HEK293 (cell line): ENCODE results near the gene CYP27B1.

ENCODE experiments used
- HOXA7 ChIP-seq: sonication (generic); formaldehyde crosslinking; IDR thresholded peaks from 2 replicates; pipeline ENCODE4 v1.8.1; 2022; ENCODE audit warnings: missing genetic modification reagents, borderline replicate concordance
- HOXD13 ChIP-seq: sonication (generic); formaldehyde crosslinking; IDR thresholded peaks from 2 replicates; pipeline ENCODE4 v1.8.0; 2022; ENCODE audit warnings: missing genetic modification reagents, borderline replicate concordance
- MEIS1 ChIP-seq: sonication (generic); formaldehyde crosslinking; IDR thresholded peaks from 2 replicates; pipeline ENCODE4 v1.8.1; 2022; ENCODE audit warnings: missing genetic modification reagents, mild to moderate bottlenecking, borderline replicate concordance
- MYNN ChIP-seq: fragments of 450-650 bp; formaldehyde crosslinking; IDR thresholded peaks from 2 replicates; pipeline ENCODE4 v1.5.1; 2016; ENCODE audit warnings: missing biosample characterization, missing genetic modification characterization, borderline replicate concordance
- PRDM1 ChIP-seq: fragments of 450-650 bp; formaldehyde crosslinking; IDR thresholded peaks from 2 replicates; pipeline ENCODE4; 2016; ENCODE audit warnings: missing biosample characterization, missing genetic modification characterization
- REPIN1 ChIP-seq: fragments of 450-650 bp; formaldehyde crosslinking; IDR thresholded peaks from 2 replicates; pipeline ENCODE4 v1.5.1; 2017; ENCODE audit warnings: missing biosample characterization, missing genetic modification characterization, low read depth
- SCRT2 ChIP-seq: fragments of 450-650 bp; formaldehyde crosslinking; IDR thresholded peaks from 2 replicates; pipeline ENCODE4 v1.5.1; 2016; ENCODE audit warnings: missing biosample characterization, missing genetic modification characterization
- SP2 ChIP-seq: fragments of 450-650 bp; formaldehyde crosslinking; IDR thresholded peaks from 2 replicates; pipeline ENCODE4 v1.5.1; 2016; ENCODE audit warnings: missing biosample characterization, missing genetic modification characterization
- SP3 ChIP-seq: fragments of 450-650 bp; formaldehyde crosslinking; IDR thresholded peaks from 2 replicates; pipeline ENCODE4 v1.5.1; 2016; ENCODE audit warnings: missing biosample characterization, missing genetic modification characterization
- TRIM28 ChIP-seq: IDR thresholded peaks from 2 replicates; pipeline ENCODE4 v1.6.1; 2011; ENCODE audit warnings: low read length, control low read depth, borderline replicate concordance
- ZBTB17 ChIP-seq: fragments of 450-650 bp; formaldehyde crosslinking; IDR thresholded peaks from 2 replicates; pipeline ENCODE4 v1.5.1; 2016; ENCODE audit warnings: missing biosample characterization, missing genetic modification characterization
- ZBTB8A ChIP-seq: fragments of 450-650 bp; formaldehyde crosslinking; IDR thresholded peaks from 2 replicates; pipeline ENCODE4 v1.5.1; 2016; ENCODE audit warnings: missing biosample characterization, missing genetic modification characterization
- ZNF121 ChIP-seq: fragments of 450-650 bp; formaldehyde crosslinking; IDR thresholded peaks from 2 replicates; pipeline ENCODE4 v1.5.1; 2016; ENCODE audit warnings: missing biosample characterization, missing genetic modification characterization
- ZNF132 ChIP-seq: fragments of 450-650 bp; formaldehyde crosslinking; IDR thresholded peaks from 2 replicates; pipeline ENCODE4 v1.5.1; 2017; ENCODE audit warnings: missing biosample characterization, missing genetic modification characterization, borderline replicate concordance
- ZNF146 ChIP-seq: fragments of 450-650 bp; formaldehyde crosslinking; IDR thresholded peaks from 2 replicates; pipeline ENCODE4 v1.5.1; 2016; ENCODE audit warnings: missing biosample characterization, missing genetic modification characterization
- ZNF157 ChIP-seq: fragments of 450-650 bp; formaldehyde crosslinking; IDR thresholded peaks from 2 replicates; pipeline ENCODE4 v1.5.1; 2016; ENCODE audit warnings: missing biosample characterization, missing genetic modification characterization
- ZNF174 ChIP-seq: fragments of 450-650 bp; formaldehyde crosslinking; IDR thresholded peaks from 2 replicates; pipeline ENCODE4 v1.5.0; 2017; ENCODE audit warnings: missing biosample characterization, mild to moderate bottlenecking, missing genetic modification characterization
- ZNF223 ChIP-seq: fragments of 450-650 bp; formaldehyde crosslinking; IDR thresholded peaks from 2 replicates; pipeline ENCODE4 v1.5.1; 2016; ENCODE audit warnings: missing biosample characterization, missing genetic modification characterization
- ZNF239 ChIP-seq: fragments of 450-650 bp; formaldehyde crosslinking; IDR thresholded peaks from 2 replicates; pipeline ENCODE4 v1.5.1; 2016; ENCODE audit warnings: missing biosample characterization, missing genetic modification characterization
- ZNF248 ChIP-seq: fragments of 450-650 bp; formaldehyde crosslinking; IDR thresholded peaks from 2 replicates; pipeline ENCODE4 v1.5.1; 2017; ENCODE audit warnings: missing biosample characterization, missing genetic modification characterization
- ZNF433 ChIP-seq: fragments of 450-650 bp; formaldehyde crosslinking; IDR thresholded peaks from 2 replicates; pipeline ENCODE4 v1.5.1; 2016; ENCODE audit warnings: missing biosample characterization, missing genetic modification characterization, low read depth
- ZNF670 ChIP-seq: fragments of 450-650 bp; formaldehyde crosslinking; IDR thresholded peaks from 2 replicates; pipeline ENCODE4 v1.5.1; 2016; ENCODE audit warnings: missing biosample characterization, missing genetic modification characterization, low read depth
- ZNF701 ChIP-seq: fragments of 450-650 bp; formaldehyde crosslinking; IDR thresholded peaks from 2 replicates; pipeline ENCODE4 v1.5.1; 2016; ENCODE audit warnings: missing biosample characterization, missing genetic modification characterization
- ZNF707 ChIP-seq: fragments of 450-650 bp; formaldehyde crosslinking; IDR thresholded peaks from 2 replicates; pipeline ENCODE4 v1.5.1; 2016; ENCODE audit warnings: missing biosample characterization, missing genetic modification characterization
- ZNF776 ChIP-seq: fragments of 450-650 bp; formaldehyde crosslinking; IDR thresholded peaks from 2 replicates; pipeline ENCODE4 v1.5.0; 2017; ENCODE audit warnings: missing biosample characterization, missing genetic modification characterization, borderline replicate concordance
- ZNF843 ChIP-seq: fragments of 450-650 bp; formaldehyde crosslinking; IDR thresholded peaks from 2 replicates; pipeline ENCODE4 v1.5.1; 2016; ENCODE audit warnings: missing biosample characterization, missing genetic modification characterization
- TF ChIP-seq, protein P1 (sequence below): fragments of 450-650 bp; IDR thresholded peaks from 2 replicates; pipeline ENCODE4 v1.5.1; 2018; ENCODE audit warnings: missing biosample characterization, missing genetic modification characterization
- TF ChIP-seq, protein P2 (sequence below): fragments of 450-650 bp; formaldehyde crosslinking; IDR thresholded peaks from 2 replicates; pipeline ENCODE4 v1.5.1; 2017; ENCODE audit warnings: missing biosample characterization, missing genetic modification characterization
- TF ChIP-seq, protein P3 (sequence below): fragments of 450-650 bp; formaldehyde crosslinking; IDR thresholded peaks from 2 replicates; pipeline ENCODE4 v1.5.1; 2016; ENCODE audit warnings: missing biosample characterization, missing genetic modification characterization
- TF ChIP-seq, protein P4 (sequence below): fragments of 450-650 bp; formaldehyde crosslinking; IDR thresholded peaks from 2 replicates; pipeline ENCODE4 v1.5.1; 2017; ENCODE audit warnings: missing biosample characterization, missing genetic modification characterization
- TF ChIP-seq, protein P5 (sequence below): fragments of 450-650 bp; formaldehyde crosslinking; IDR thresholded peaks from 2 replicates; pipeline ENCODE4 v1.5.0; 2017; ENCODE audit warnings: missing biosample characterization, missing genetic modification characterization, borderline replicate concordance

CYP27B1 gene

DNA sequence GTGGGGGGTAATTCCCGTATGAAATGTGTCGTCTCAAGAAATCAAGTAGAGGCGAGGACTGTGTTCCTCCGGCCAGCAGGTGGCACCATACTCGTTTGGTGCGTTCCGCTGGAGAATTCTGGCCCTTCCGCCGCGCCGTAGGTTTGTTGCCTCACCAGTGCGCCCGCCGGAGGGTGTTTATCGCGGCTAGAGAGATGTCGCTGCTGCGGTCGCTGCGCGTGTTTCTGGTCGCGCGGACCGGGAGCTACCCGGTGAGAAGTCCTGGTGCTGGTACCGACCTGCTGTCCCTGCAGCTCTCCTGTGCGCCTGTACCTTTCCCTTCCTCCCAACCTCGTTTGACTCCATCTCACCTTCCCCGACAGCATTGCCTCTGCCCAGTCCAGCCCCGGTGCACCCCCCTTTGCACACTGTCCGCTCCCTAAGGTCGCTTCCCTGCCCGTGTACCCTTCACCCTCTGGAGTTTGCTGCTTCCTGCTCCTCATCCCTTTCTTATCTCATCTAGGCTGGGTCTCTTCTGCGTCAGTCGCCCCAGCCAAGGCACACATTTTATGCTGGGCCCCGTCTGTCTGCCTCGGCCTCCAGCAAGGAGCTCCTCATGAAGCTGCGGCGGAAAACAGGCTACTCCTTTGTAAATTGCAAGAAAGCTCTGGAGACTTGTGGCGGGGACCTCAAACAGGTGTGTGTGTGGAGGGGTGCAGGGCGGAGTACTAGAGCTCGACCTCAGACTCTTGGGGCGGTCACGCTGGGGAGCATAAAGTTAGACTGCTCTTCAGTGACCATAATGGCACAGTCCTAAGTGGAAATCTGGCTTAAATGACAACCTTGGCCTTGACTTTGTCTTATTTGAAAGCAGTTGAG is 16.0 kb upstream of the CYP27B1 start, which contains the start of gene TSFM (continued):
- TF ChIP-seq, protein P1, sequence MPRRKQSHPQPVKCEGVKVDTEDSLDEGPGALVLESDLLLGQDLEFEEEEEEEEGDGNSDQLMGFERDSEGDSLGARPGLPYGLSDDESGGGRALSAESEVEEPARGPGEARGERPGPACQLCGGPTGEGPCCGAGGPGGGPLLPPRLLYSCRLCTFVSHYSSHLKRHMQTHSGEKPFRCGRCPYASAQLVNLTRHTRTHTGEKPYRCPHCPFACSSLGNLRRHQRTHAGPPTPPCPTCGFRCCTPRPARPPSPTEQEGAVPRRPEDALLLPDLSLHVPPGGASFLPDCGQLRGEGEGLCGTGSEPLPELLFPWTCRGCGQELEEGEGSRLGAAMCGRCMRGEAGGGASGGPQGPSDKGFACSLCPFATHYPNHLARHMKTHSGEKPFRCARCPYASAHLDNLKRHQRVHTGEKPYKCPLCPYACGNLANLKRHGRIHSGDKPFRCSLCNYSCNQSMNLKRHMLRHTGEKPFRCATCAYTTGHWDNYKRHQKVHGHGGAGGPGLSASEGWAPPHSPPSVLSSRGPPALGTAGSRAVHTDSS: 0 out of 2 replicates have a peak, but pooled peaks have one; percentile 13
- TF ChIP-seq ZNF433 (tag by site-specific recombination) (no peak), ZNF670 (no peak), ZNF121 (peak; percentile 44; the same call in 1 of the 2 replicates), ZNF157 (tag by site-specific recombination) (0 out of 2 replicates have a peak, but pooled peaks have one; percentile 18), REPIN1 (tag by site-specific recombination) (peak; percentile 84), ZNF223 (tag by site-specific recombination) (no peak), TRIM28 (peak; percentile 46; the same call in 1 of the 2 replicates), MYNN (tag by site-specific recombination) (peak; percentile 37), SCRT2 (peak; percentile 39; the same call in 1 of the 2 replicates), SP2 (peak; percentile 30; the same call in 1 of the 2 replicates), ZNF707 (no peak), MEIS1 (CRISPR knock-in tag) (no peak), HOXD13 (CRISPR knock-in tag) (0 out of 2 replicates have a peak, but pooled peaks have one; percentile 6), ZNF132 (tag by site-specific recombination) (no peak), ZNF174 (tag by site-specific recombination) (no peak), ZNF776 (tag by site-specific recombination) (no peak), PRDM1 (tag by site-specific recombination) (no peak), ZNF843 (tag by site-specific recombination) (peak; percentile 83), ZNF248 (tag by site-specific recombination) (no peak), ZNF239 (peak; percentile 86), HOXA7 (CRISPR knock-in tag) (no peak), ZBTB8A (tag by site-specific recombination) (peak; percentile 100), ZBTB17 (tag by site-specific recombination) (peak; percentile 73), ZNF701 (tag by site-specific recombination) (no peak), ZNF146 (tag by site-specific recombination) (peak; percentile 4; the same call in 1 of the 2 replicates), SP3 (peak; percentile 62)
- TF ChIP-seq, protein P2, sequence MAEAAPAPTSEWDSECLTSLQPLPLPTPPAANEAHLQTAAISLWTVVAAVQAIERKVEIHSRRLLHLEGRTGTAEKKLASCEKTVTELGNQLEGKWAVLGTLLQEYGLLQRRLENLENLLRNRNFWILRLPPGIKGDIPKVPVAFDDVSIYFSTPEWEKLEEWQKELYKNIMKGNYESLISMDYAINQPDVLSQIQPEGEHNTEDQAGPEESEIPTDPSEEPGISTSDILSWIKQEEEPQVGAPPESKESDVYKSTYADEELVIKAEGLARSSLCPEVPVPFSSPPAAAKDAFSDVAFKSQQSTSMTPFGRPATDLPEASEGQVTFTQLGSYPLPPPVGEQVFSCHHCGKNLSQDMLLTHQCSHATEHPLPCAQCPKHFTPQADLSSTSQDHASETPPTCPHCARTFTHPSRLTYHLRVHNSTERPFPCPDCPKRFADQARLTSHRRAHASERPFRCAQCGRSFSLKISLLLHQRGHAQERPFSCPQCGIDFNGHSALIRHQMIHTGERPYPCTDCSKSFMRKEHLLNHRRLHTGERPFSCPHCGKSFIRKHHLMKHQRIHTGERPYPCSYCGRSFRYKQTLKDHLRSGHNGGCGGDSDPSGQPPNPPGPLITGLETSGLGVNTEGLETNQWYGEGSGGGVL (tag by site-specific recombination): peak; percentile 48
- TF ChIP-seq, protein P3, sequence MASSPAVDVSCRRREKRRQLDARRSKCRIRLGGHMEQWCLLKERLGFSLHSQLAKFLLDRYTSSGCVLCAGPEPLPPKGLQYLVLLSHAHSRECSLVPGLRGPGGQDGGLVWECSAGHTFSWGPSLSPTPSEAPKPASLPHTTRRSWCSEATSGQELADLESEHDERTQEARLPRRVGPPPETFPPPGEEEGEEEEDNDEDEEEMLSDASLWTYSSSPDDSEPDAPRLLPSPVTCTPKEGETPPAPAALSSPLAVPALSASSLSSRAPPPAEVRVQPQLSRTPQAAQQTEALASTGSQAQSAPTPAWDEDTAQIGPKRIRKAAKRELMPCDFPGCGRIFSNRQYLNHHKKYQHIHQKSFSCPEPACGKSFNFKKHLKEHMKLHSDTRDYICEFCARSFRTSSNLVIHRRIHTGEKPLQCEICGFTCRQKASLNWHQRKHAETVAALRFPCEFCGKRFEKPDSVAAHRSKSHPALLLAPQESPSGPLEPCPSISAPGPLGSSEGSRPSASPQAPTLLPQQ (tag by site-specific recombination): peak; percentile 89
- TF ChIP-seq, protein P4, sequence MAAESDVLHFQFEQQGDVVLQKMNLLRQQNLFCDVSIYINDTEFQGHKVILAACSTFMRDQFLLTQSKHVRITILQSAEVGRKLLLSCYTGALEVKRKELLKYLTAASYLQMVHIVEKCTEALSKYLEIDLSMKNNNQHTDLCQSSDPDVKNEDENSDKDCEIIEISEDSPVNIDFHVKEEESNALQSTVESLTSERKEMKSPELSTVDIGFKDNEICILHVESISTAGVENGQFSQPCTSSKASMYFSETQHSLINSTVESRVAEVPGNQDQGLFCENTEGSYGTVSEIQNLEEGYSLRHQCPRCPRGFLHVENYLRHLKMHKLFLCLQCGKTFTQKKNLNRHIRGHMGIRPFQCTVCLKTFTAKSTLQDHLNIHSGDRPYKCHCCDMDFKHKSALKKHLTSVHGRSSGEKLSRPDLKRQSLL: no peak
- TF ChIP-seq, protein P5, sequence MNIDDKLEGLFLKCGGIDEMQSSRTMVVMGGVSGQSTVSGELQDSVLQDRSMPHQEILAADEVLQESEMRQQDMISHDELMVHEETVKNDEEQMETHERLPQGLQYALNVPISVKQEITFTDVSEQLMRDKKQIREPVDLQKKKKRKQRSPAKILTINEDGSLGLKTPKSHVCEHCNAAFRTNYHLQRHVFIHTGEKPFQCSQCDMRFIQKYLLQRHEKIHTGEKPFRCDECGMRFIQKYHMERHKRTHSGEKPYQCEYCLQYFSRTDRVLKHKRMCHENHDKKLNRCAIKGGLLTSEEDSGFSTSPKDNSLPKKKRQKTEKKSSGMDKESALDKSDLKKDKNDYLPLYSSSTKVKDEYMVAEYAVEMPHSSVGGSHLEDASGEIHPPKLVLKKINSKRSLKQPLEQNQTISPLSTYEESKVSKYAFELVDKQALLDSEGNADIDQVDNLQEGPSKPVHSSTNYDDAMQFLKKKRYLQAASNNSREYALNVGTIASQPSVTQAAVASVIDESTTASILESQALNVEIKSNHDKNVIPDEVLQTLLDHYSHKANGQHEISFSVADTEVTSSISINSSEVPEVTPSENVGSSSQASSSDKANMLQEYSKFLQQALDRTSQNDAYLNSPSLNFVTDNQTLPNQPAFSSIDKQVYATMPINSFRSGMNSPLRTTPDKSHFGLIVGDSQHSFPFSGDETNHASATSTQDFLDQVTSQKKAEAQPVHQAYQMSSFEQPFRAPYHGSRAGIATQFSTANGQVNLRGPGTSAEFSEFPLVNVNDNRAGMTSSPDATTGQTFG (tag by site-specific recombination): peak; percentile 18; the same call in 1 of the 2 replicates
